ENCODE data around the gene CHCHD6. TPM values are rescaled to one million over a fixed set of nuclear protein-coding genes. Genes with fewer than 3 reads are reported as not detected.
A peak's percentile ranks its signal among the peaks of the same experiment; 100 is the strongest.

The CHCHD6 gene
- total RNA-seq, 2 donors from 2014 or later, result 9.9 to 15.5 TPM

DNA sequence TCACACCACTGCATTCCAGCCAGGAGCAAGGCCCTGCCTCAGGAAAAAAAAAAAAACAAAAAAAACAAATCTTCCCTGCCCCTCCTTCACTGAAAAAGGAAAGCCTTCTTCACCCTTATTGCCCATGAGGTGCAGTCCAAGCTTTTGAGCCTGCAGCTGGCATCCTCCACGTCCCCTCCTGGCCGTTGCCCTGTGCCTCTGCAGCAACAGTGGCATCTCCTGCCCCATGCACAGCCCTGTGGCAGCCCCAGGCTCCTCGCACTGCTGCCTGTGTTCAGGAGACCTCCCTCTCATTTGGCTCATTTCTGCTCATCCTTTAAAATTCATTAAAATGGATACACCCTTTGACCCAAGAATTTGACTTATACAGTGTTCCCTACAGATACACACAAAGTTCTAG lies 206.2 kb downstream of the CHCHD6 start:
- ATAC-seq (replicated peaks in 1 of 2) (no peak), DNase-seq (no peak)
- peak overlapping the region; percentile 56 for H3K27ac Mint-ChIP-seq
- peaks cover 41% of the 10 kb centered on the region for H3K4me1 Mint-ChIP-seq (ENCODE audit: low read depth)
- H3K4me3 Mint-ChIP-seq, result peak overlapping the region in 1 of 2 donors; percentile 42
- H3K9me3 Mint-ChIP-seq, result no peaks in the 10 kb centered on the region
- no peaks in the 10 kb centered on the region for H3K27me3 Mint-ChIP-seq (ENCODE audit: low read depth)
- H3K36me3 Mint-ChIP-seq (ENCODE audit: insufficient read depth in 2 of 2), result peaks cover 2 to 8% of the 10 kb centered on the region in 2 donors

DNA sequence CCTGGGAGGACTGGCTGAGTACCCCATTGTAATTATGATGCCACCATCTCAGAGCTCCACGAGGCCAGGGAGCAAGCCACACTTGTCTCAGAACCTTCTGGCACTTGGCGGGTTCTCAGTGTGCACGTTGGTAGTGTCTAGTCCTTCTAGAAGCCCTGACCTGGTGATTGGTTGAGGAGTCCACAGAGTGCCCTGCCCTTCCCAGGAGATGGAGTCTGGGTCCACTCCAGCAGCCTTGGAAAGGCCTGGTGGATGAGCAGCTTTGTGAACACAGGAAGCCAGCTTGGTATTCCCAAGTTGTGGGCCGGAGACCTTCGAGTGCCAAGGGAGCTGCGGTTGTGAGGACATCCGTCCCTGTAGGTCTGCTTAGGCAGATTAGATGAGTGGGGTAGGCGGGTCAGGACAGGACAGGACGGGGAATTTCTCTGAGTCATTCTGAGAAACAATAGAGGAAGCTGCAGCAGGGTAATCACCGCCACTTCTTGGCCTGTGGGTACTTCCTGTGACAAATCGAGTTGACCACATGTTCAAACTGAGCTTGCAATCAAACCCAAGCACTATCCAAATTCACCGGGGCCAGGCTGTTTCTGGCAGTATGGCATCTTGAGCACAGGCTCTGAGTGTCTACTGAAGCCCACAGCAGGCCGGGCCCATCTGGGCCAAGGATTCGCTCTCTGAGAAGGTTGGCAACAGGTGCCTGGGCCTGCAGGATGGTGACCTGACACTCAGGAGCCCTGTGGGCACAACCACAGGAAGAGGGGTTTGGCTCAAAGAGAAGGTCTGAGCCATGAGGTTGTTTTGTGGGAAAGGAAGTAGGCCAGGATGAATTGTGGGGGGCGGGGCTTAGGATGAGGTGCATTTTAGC lies 207.4 kb downstream of the CHCHD6 start:
- Mint-ChIP-seq H3K27ac (peak overlapping the region; percentile 44), H3K4me1 (ENCODE audit: low read depth) (peaks cover 41% of the 10 kb centered on the region), H3K9me3 (no peaks in the 10 kb centered on the region), H3K27me3 (ENCODE audit: low read depth) (no peaks in the 10 kb centered on the region), H3K36me3 (ENCODE audit: insufficient read depth in 2 of 2) (peaks cover 2 to 8% of the 10 kb centered on the region in 2 donors), H3K4me3 (peak overlapping the region; percentile 72 to 78)
- DNase-seq (peak; percentile 76 to 83), ATAC-seq (replicated peaks in 1 of 2) (peak; percentile 93 to 96)

DNA sequence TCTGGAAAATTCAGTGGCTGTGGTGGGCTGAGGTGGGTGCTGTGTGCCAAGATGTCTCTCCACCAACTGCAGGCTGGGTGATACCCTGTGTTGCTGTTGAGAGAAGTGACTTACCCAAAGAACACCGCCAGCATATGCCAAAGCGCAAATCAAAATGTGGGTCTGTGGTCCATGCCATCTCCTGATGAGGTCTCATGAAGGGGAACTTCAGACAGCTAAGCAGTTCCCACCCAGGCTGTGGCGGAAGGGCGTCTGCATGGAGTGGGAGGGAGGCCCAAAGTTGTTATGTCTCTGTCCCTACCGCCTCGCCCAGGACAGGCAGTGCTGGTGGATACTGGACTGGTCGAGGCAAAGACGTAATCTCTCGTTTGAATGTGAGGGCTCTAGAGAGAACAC lies 208.0 kb downstream of the CHCHD6 start:
- H3K4me3 Mint-ChIP-seq, result peak overlapping the region; percentile 72 to 78
- ATAC-seq (replicated peaks in 1 of 2) (peak in 1 of 2 donors; percentile 31), DNase-seq (no peak)
- peaks cover 2 to 8% of the 10 kb centered on the region in 2 donors for H3K36me3 Mint-ChIP-seq (ENCODE audit: insufficient read depth in 2 of 2)
- H3K9me3 Mint-ChIP-seq, result no peaks in the 10 kb centered on the region
- H3K27ac Mint-ChIP-seq, result peak overlapping the region; percentile 44
- H3K27me3 Mint-ChIP-seq (ENCODE audit: low read depth), result no peaks in the 10 kb centered on the region
- H3K4me1 Mint-ChIP-seq (ENCODE audit: low read depth), result peaks cover 41% of the 10 kb centered on the region

DNA sequence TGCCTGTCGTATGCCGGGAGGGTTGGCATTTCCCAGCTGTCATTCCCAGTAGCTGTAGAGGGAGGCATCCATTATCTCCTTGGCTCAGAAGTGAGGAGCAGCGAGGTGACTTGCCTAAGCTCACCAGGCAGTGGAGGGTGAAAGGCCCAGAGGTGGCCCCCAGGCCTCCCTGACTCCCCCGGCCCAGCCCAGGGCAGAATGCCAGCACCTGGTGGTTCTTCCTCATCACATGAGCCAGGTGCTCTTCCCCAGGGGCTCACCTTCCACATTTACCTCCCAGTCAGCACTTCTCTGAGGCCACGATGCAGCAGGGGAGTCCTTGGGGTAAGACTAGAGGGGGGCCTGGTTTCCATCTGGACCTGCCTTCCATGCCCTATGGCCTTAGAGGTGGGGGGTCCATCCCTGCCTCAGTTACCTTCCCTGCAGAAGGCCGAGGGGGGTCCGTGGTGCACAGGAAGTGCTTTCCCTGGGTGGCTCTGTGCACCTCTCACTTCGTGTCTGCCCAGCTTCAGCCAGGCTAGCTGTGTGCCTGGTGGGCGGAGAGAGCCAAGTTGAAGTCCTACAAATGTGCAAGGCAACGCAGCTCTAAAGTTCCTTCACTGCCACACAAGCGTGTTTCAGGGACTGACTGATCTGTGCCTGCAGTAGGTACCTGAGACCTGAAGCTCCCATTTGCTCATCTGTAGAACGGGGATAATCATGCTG lies 208.6 kb downstream of the CHCHD6 start:
- Mint-ChIP-seq H3K4me1 (ENCODE audit: low read depth) (peaks cover 41% of the 10 kb centered on the region), H3K36me3 (ENCODE audit: insufficient read depth in 2 of 2) (peaks cover 4 to 8% of the 10 kb centered on the region in 2 donors), H3K4me3 (peak overlapping the region in 1 of 2 donors; percentile 78), H3K9me3 (no peaks in the 10 kb centered on the region), H3K27me3 (ENCODE audit: low read depth) (no peaks in the 10 kb centered on the region), H3K27ac (no peak overlapping the region)
- ATAC-seq (replicated peaks in 1 of 2) (no peak), DNase-seq (no peak)

DNA sequence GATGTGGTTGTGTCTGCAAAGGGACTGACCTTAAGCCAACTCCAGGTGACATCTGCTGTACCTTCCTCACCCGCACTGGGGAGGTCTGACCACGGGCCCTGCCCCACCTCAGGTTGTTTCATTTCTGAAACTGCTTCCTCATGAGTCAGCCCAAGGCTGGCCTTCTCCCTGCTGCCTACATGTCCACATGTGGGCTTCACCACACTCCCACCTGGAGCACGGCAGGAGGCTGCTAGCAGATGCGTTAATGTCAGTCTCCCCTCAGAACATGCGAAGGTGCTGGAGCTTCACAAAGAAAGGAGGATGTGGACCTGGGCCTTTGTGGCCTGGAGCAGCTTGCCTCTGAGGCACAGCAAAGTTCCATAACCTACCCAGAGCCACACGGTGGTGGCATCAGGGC lies 209.5 kb downstream of the CHCHD6 start:
- Mint-ChIP-seq H3K36me3 (ENCODE audit: insufficient read depth in 2 of 2) (peaks cover 4 to 8% of the 10 kb centered on the region in 2 donors), H3K27me3 (ENCODE audit: low read depth) (no peaks in the 10 kb centered on the region), H3K27ac (no peak overlapping the region), H3K4me3 (no peak overlapping the region), H3K4me1 (ENCODE audit: low read depth) (peaks cover 37% of the 10 kb centered on the region), H3K9me3 (no peaks in the 10 kb centered on the region)
- DNase-seq, result peak; percentile 16 to 37
- no peak for ATAC-seq (replicated peaks in 1 of 2)

DNA sequence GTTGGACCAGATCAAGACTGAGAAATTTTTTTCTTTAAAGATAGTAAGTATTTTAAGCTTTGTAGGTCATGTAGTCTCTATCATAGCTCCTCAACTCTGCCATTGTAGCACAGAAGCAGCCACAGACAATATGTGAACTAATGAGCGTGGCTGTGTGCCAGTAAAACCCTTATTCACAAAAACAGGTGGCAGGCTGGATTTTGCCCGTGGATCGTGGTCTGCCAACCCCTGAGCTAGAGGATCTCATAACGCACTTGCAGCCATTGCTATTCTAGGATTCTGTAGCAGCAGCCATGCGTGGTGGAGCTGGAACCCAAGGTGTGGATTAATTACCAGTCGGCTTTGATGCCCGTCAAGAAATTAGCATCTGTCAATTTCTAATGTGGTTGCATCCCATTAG lies 210.2 kb downstream of the CHCHD6 start:
- no peak overlapping the region for H3K4me3 Mint-ChIP-seq
- no peak for ATAC-seq (replicated peaks in 1 of 2)
- peaks cover 4 to 8% of the 10 kb centered on the region in 2 donors for H3K36me3 Mint-ChIP-seq (ENCODE audit: insufficient read depth in 2 of 2)
- no peaks in the 10 kb centered on the region for H3K9me3 Mint-ChIP-seq
- H3K27me3 Mint-ChIP-seq (ENCODE audit: low read depth), result no peaks in the 10 kb centered on the region
- H3K27ac Mint-ChIP-seq, result no peak overlapping the region
- H3K4me1 Mint-ChIP-seq (ENCODE audit: low read depth), result peaks cover 30% of the 10 kb centered on the region
- DNase-seq, result no peak

DNA sequence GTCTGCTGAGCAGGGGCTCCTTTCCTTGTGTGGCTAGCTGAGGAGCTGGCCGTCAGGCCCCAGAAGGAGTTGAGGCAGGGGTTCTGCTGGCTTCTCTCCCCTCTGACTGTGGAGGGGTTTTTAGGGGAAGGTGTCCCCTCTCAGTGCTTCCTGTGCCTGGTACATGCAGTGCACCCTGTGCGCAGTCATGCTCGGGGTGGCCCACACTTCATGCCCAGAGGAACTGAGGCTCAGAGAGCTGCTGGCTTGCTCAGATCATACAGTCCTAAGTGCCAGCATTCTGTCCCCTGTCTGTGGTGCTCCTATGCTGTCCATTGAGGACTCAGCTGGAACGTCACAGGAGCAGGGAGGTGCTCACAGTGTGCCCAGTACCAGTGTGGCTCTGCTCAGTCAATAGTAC lies 211.0 kb downstream of the CHCHD6 start:
- no peak overlapping the region for H3K4me3 Mint-ChIP-seq
- no peaks in the 10 kb centered on the region for H3K27me3 Mint-ChIP-seq (ENCODE audit: low read depth)
- H3K9me3 Mint-ChIP-seq, result no peaks in the 10 kb centered on the region
- peaks cover 26% of the 10 kb centered on the region for H3K4me1 Mint-ChIP-seq (ENCODE audit: low read depth)
- H3K36me3 Mint-ChIP-seq (ENCODE audit: insufficient read depth in 2 of 2), result peaks cover 2 to 8% of the 10 kb centered on the region in 2 donors
- DNase-seq (no peak), ATAC-seq (replicated peaks in 1 of 2) (no peak)
- no peak overlapping the region for H3K27ac Mint-ChIP-seq

DNA sequence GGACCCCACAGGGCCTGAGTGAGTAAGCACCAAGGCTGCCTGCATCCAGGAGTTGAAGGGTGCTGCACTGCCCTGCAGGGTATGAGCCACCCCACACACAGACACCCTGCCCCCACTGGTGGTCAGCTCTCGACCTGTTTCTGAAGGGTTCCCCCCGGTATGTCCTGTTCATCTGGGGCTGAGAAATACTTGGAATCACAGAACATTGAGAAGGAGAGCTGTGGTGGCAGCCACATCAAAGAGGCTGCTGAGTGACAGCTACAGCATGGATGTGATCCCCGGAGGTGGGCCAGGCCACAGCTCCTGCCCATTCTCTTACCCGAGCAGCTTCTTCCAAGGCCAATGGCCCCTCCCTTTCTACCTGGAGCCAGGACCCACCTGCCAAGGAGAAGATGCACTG lies 212.5 kb downstream of the CHCHD6 start:
- no peak overlapping the region for H3K27ac Mint-ChIP-seq
- H3K36me3 Mint-ChIP-seq (ENCODE audit: insufficient read depth in 2 of 2), result peaks cover 3 to 7% of the 10 kb centered on the region in 2 donors
- peak in 1 of 2 donors; percentile 8 for ATAC-seq (replicated peaks in 1 of 2)
- H3K9me3 Mint-ChIP-seq, result no peaks in the 10 kb centered on the region
- DNase-seq, result no peak
- H3K4me3 Mint-ChIP-seq, result no peak overlapping the region
- H3K4me1 Mint-ChIP-seq (ENCODE audit: low read depth), result peaks cover 14% of the 10 kb centered on the region
- no peaks in the 10 kb centered on the region for H3K27me3 Mint-ChIP-seq (ENCODE audit: low read depth)

DNA sequence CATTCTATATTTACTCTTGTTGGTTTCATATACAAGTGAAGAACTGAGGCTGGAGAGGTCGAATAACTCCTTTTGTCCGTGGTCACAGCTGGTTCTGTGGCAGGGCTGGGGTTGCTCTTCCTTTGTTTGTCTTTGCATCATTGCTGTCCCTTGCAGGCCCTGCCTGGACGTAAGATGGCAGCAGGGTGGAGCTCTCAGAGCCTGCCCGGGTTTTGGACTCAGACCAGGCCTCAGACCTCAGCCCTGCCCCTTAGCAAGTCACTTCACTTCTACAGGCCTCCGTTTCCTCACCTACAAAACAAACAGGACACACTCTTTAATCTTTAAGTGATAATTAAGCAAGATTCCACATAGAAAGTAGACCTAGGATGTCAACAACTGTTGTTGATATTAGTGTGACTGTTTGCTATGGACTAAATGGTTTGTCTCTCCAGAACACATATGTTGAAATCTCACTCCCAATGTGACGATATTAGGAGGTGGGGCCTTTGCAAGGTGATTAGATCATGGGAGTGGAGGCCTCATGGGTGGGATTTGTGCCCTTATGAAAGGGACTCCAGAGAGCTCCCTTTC lies 213.3 kb downstream of the CHCHD6 start:
- DNase-seq, result no peak
- no peaks in the 10 kb centered on the region for H3K9me3 Mint-ChIP-seq
- H3K4me1 Mint-ChIP-seq (ENCODE audit: low read depth), result peaks cover 6% of the 10 kb centered on the region
- H3K4me3 Mint-ChIP-seq, result no peak overlapping the region
- peaks cover 3 to 7% of the 10 kb centered on the region in 2 donors for H3K36me3 Mint-ChIP-seq (ENCODE audit: insufficient read depth in 2 of 2)
- no peak overlapping the region for H3K27ac Mint-ChIP-seq
- no peak for ATAC-seq (replicated peaks in 1 of 2)
- H3K27me3 Mint-ChIP-seq (ENCODE audit: low read depth), result no peaks in the 10 kb centered on the region

DNA sequence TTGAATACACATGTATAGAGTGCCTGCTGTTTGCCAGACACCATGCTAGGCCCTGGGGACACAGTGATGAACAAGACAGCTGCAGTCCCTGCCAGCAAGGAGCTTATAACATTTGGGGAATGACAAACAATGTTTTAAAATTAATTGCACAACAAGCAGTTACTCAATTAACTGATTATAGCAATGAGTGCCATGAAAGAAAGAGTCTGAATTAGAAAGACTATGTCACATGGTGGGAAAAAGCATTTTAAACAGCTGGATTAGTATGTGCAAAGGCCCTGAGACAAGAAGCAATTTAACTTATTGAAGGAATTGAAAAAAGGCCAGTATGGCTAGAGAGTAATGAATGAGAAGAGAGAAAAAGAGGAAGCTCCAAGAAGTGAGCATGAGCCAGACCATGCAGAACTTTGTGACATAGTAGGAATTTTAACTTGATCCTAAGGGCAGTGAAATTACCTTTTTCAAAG lies 214.3 kb downstream of the CHCHD6 start:
- Mint-ChIP-seq H3K4me1 (ENCODE audit: low read depth) (peaks cover 4% of the 10 kb centered on the region), H3K4me3 (no peak overlapping the region), H3K36me3 (ENCODE audit: insufficient read depth in 2 of 2) (peaks cover 3 to 7% of the 10 kb centered on the region in 2 donors), H3K27me3 (ENCODE audit: low read depth) (no peaks in the 10 kb centered on the region), H3K9me3 (no peaks in the 10 kb centered on the region), H3K27ac (no peak overlapping the region)
- DNase-seq (no peak), ATAC-seq (replicated peaks in 1 of 2) (no peak)

DNA sequence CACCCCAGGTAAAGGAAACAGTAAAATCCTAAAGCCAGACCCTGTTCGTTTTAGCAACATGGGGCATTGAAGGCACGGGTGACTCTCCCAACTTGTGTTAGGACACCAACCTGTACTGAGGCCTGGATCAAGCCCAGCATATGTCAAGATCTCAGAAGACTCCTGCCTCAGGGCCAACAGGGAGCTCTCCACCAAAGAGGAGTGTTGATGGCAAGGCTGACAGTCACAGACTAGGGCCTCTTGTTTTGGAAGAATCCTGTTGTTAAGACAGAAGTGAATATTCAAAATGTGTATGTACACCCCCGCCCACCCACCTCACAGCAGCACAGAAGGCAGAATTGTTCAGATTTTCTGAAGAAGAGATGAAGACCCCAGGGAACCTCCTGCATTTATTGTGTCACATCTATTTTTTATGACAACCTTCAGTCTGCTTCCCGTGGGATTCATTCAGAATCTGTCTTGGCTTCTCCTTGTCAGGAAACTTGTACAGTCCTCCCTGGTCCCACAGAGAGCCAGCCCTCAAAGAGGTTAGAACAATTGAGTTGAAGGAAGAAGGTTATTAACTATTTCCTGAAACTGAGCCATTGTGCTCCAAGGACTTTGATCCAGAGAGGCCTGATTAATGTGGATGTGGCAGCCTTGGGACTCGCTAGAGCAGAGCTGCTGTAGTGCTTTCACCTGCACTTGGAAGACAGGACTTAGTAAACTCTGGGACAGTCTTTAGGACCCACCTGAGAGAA lies 217.2 kb downstream of the CHCHD6 start:
- Mint-ChIP-seq H3K4me3 (no peak overlapping the region), H3K9me3 (no peaks in the 10 kb centered on the region), H3K36me3 (ENCODE audit: insufficient read depth in 2 of 2) (peaks cover 3 to 7% of the 10 kb centered on the region in 2 donors), H3K27me3 (ENCODE audit: low read depth) (no peaks in the 10 kb centered on the region), H3K27ac (no peak overlapping the region), H3K4me1 (ENCODE audit: low read depth) (no peaks in the 10 kb centered on the region)
- no peak for ATAC-seq (replicated peaks in 1 of 2)
- no peak for DNase-seq

DNA sequence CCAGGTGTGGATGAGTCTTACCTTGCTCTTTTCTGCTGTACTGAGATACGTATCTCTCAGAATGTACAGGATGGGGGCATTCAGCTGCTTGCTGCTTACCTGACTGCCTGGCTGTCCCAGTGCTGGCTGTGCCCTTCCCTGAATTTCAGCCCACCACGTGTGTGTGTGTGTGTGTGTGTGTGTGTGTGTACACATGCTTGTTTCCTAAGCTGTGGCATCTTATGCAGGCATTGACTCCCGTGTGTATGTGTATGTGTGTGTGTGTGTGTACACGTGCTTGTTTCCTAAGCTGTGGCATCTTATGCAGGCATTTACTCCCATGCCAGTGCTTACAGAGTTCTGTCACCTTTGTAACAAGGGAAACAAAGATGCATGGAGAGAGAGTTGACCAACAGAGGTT lies 218.4 kb downstream of the CHCHD6 start:
- Mint-ChIP-seq H3K9me3 (no peaks in the 10 kb centered on the region), H3K27ac (no peak overlapping the region), H3K36me3 (ENCODE audit: insufficient read depth in 2 of 2) (peaks cover 1 to 7% of the 10 kb centered on the region in 2 donors), H3K4me3 (no peak overlapping the region), H3K27me3 (ENCODE audit: low read depth) (no peaks in the 10 kb centered on the region), H3K4me1 (ENCODE audit: low read depth) (no peaks in the 10 kb centered on the region)
- ATAC-seq (replicated peaks in 1 of 2), result no peak
- DNase-seq, result no peak
